Panc1 (cell line): ENCODE results near the gene ZC3H7A.
"Not testable (repeated sequence)": the region's sequence is repeated elsewhere in the genome, so short reads cannot be mapped to it uniquely, and the experiment has no call there.

Experiments used
- POLR2AphosphoS5 ChIP-seq: IDR thresholded peaks from 2 replicates; pipeline ENCODE4 v1.6.1; 2012; ENCODE audit warnings: mild to moderate bottlenecking, low read depth, low read length, moderate library complexity
- TCF7L2 ChIP-seq: IDR thresholded peaks from 2 replicates; pipeline ENCODE4 v1.6.1; 2011; ENCODE audit warnings: mild to moderate bottlenecking, low read depth, low read length, inconsistent platforms
- TF ChIP-seq, protein P1 (sequence below), 2 experiments: IDR thresholded peaks; 2 replicates each; pipeline ENCODE4 v1.6.1; 2011 to 2012; ENCODE audit warnings: low read depth in 2 of 2, control low read depth in 1 of 2, low read length in 1 of 2, mild to moderate bottlenecking in 1 of 2, moderate library complexity in 1 of 2; ENCODE audit not compliant: insufficient read depth in 1 of 2
- TF ChIP-seq, protein P2 (sequence below): fragments of 450-650 bp; IDR thresholded peaks from 2 replicates; pipeline ENCODE4 v1.5.1; 2017; ENCODE audit warnings: mild to moderate bottlenecking

DNA sequence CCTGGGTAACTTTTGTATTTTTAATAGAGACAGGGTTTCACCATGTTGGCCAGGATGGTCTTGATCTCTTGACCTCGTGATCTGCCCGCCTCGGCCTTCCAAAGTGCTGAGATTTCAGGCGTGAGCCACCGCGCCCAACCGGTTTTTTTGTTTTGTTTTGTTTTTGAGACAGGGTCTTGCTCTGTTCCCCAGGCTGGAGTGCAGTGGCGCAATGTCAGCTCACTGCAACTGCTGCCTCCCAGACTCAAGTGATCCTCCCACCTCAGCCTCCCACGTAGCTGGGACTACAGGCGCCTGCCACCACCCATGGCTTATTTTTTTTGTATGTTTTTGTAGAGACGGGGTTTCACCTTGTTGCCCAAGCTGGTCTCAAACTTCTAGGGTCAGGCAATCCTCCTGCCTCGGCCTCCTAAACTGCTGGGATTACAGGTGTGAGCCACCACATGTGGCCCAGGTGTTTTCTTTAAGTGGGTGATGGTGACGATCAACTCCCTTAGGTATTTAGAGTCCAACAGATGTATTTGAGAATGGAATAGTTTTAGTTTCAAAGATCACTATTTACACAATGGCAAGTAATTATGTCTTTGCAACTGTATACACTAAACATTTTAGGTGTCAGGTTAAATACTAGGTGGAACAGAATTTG, 28.6 kb upstream of the ZC3H7A start:
- TF ChIP-seq, protein P1, sequence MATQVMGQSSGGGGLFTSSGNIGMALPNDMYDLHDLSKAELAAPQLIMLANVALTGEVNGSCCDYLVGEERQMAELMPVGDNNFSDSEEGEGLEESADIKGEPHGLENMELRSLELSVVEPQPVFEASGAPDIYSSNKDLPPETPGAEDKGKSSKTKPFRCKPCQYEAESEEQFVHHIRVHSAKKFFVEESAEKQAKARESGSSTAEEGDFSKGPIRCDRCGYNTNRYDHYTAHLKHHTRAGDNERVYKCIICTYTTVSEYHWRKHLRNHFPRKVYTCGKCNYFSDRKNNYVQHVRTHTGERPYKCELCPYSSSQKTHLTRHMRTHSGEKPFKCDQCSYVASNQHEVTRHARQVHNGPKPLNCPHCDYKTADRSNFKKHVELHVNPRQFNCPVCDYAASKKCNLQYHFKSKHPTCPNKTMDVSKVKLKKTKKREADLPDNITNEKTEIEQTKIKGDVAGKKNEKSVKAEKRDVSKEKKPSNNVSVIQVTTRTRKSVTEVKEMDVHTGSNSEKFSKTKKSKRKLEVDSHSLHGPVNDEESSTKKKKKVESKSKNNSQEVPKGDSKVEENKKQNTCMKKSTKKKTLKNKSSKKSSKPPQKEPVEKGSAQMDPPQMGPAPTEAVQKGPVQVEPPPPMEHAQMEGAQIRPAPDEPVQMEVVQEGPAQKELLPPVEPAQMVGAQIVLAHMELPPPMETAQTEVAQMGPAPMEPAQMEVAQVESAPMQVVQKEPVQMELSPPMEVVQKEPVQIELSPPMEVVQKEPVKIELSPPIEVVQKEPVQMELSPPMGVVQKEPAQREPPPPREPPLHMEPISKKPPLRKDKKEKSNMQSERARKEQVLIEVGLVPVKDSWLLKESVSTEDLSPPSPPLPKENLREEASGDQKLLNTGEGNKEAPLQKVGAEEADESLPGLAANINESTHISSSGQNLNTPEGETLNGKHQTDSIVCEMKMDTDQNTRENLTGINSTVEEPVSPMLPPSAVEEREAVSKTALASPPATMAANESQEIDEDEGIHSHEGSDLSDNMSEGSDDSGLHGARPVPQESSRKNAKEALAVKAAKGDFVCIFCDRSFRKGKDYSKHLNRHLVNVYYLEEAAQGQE (IDR thresholded peaks at IDR 0.05; ENCODE audit: insufficient read depth in 1 of 2, low read depth in 2 of 2, low read length in 1 of 2) = not testable (repeated sequence)
- TF ChIP-seq, protein P2, sequence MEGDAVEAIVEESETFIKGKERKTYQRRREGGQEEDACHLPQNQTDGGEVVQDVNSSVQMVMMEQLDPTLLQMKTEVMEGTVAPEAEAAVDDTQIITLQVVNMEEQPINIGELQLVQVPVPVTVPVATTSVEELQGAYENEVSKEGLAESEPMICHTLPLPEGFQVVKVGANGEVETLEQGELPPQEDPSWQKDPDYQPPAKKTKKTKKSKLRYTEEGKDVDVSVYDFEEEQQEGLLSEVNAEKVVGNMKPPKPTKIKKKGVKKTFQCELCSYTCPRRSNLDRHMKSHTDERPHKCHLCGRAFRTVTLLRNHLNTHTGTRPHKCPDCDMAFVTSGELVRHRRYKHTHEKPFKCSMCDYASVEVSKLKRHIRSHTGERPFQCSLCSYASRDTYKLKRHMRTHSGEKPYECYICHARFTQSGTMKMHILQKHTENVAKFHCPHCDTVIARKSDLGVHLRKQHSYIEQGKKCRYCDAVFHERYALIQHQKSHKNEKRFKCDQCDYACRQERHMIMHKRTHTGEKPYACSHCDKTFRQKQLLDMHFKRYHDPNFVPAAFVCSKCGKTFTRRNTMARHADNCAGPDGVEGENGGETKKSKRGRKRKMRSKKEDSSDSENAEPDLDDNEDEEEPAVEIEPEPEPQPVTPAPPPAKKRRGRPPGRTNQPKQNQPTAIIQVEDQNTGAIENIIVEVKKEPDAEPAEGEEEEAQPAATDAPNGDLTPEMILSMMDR = not testable (repeated sequence)
- TF ChIP-seq POLR2AphosphoS5, TCF7L2: not testable (repeated sequence)
